GM23248 (cell line): ENCODE results near the gene SCAMP5. TPM values are rescaled to one million over a fixed set of nuclear protein-coding genes. Genes with fewer than 3 reads are reported as not detected.
A peak's percentile ranks its signal among the peaks of the same experiment; 100 is the strongest.

ENCODE experiments used
- DNase-seq: peaks from one replicate; pipeline ENCODE4 v3.0.0-alpha.2; 2015
- H2AFZ ChIP-seq: fragments of 200-600 bp; sonication (generic); 2 replicates; pipeline ENCODE4 v1.6.1; 2016; ENCODE audit warnings: antibody characterized with exemption
- H3F3A ChIP-seq: fragments of 200-600 bp; sonication (generic); 2 replicates; pipeline ENCODE4 v1.6.1; 2016; ENCODE audit warnings: mild to moderate bottlenecking, antibody characterized with exemption, mixed run types; ENCODE audit not compliant: insufficient read depth
- H3K27ac ChIP-seq: fragments of 200-600 bp; sonication (generic); 2 replicates; pipeline ENCODE4 v1.5.1; 2016; ENCODE audit warnings: mild to moderate bottlenecking
- H3K27me3 ChIP-seq: fragments of 200-600 bp; sonication (generic); replicated peaks from 2 replicates; pipeline ENCODE4 v1.6.1; 2016; ENCODE audit warnings: mild to moderate bottlenecking; ENCODE audit not compliant: insufficient read depth
- H3K36me3 ChIP-seq: fragments of 200-600 bp; sonication (generic); 2 replicates; pipeline ENCODE4 v1.6.1; 2016; ENCODE audit warnings: low read depth, mild to moderate bottlenecking
- H3K4me1 ChIP-seq: fragments of 200-600 bp; sonication (generic); 2 replicates; pipeline ENCODE4 v1.6.1; 2016; ENCODE audit warnings: mild to moderate bottlenecking; ENCODE audit not compliant: insufficient read depth
- H3K4me2 ChIP-seq: fragments of 200-600 bp; sonication (generic); one replicate; pipeline ENCODE4 v1.6.1; 2016; ENCODE audit warnings: mild to moderate bottlenecking; ENCODE audit not compliant: unreplicated experiment
- H3K4me3 ChIP-seq: fragments of 200-600 bp; sonication (generic); 2 replicates; pipeline ENCODE4 v1.5.1; 2016; ENCODE audit warnings: mild to moderate bottlenecking
- H3K79me2 ChIP-seq: fragments of 200-600 bp; sonication (generic); 2 replicates; pipeline ENCODE4 v1.6.1; 2016; ENCODE audit warnings: mild to moderate bottlenecking; ENCODE audit not compliant: insufficient read depth
- H3K9ac ChIP-seq: fragments of 200-600 bp; sonication (generic); 2 replicates; pipeline ENCODE4 v1.6.1; 2016; ENCODE audit warnings: mild to moderate bottlenecking
- H3K9me2 ChIP-seq: fragments of 200-600 bp; sonication (generic); 2 replicates; pipeline ENCODE4 v1.6.1; 2016; ENCODE audit warnings: mixed run types, mild to moderate bottlenecking, moderate library complexity; ENCODE audit not compliant: insufficient read depth
- H3K9me3 ChIP-seq: fragments of 200-600 bp; sonication (generic); one replicate; pipeline ENCODE4 v1.6.1; 2017; ENCODE audit warnings: low read depth
- H4K20me1 ChIP-seq: fragments of 200-600 bp; sonication (generic); 2 replicates; pipeline ENCODE4 v1.6.0; 2016; ENCODE audit not compliant: insufficient read depth
- EZH2 ChIP-seq: fragments of 200-600 bp; sonication (generic); IDR thresholded peaks from 2 replicates; pipeline ENCODE4 v1.6.1; 2018; ENCODE audit warnings: antibody characterized with exemption, mild to moderate bottlenecking; ENCODE audit not compliant: insufficient read depth, poor library complexity, severe bottlenecking
- EZH2phosphoT487 ChIP-seq: fragments of 200-600 bp; sonication (generic); IDR thresholded peaks from 2 replicates; pipeline ENCODE4 v1.6.1; 2018; ENCODE audit warnings: antibody characterized with exemption, moderate library complexity, mild to moderate bottlenecking, low read depth; ENCODE audit not compliant: insufficient read depth
- WGBS, 2 experiments: methylation state at CpG; one replicate each; pipeline ENCODE4 v1.1.6; 2015 to 2017; ENCODE audit warnings: low lambda C conversion rate in 2 of 2, low coverage in 1 of 2; ENCODE audit errors: missing lambda C conversion rate in 2 of 2; 5-methylcytosine and 5-hydroxymethylcytosine counted together
- in situ Hi-C: fragments of 300-500 bp; cut with MboI; formaldehyde crosslinking; loops from 2 replicates; pipeline ENCODE4 v1.15.0; 2020
- polyA plus RNA-seq: library from polyadenylated mRNA; unstranded; fragments of >200 nt; fragmentation: Nextera tagmentation; extraction: Ambion mirVana; gene quantifications from 2 replicates; pipeline ENCODE4 v1.2.1, GENCODE V29; 2016
- total RNA-seq: library from RNA; depleted of rRNA; stranded (reverse); fragments of >200 nt; shearing (Covaris generic); gene quantifications from 2 replicates; pipeline ENCODE4 v1.2.3, GENCODE V29; 2014

SCAMP5 gene
- total and polyA plus RNA-seq, 2 experiments from 2014 or later: 0.23 to 4.0 TPM

DNA sequence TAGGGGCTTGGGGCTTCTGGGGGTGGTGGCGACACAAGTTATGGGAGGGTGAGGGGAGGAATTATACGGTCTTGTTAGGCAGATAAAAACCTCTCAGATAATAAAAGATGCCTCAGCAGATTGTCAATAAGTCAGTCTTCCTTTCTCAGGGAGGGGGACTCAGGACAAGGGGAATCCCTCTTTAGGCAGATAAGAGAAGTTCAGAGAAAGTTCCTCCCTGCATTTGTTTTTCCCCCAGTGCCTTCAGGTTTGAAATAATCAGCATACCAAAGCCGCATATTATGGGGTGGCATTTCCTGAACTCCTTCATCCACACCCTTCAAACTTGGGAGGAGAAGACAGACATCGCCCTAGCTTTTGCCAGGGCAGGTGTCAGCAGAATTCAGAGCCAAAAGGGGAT is 36.5 kb downstream of the SCAMP5 start:
- TF ChIP-seq EZH2phosphoT487 (no peak), EZH2 (no peak)
- Histone ChIP-seq H3K79me2 (no peaks in the 10 kb centered on the region), H3K9ac (no peak overlapping the region), H3K4me2 (no peak overlapping the region), H3K4me3 (no peak overlapping the region), H3K9me2 (no peaks in the 10 kb centered on the region), H3K4me1 (peaks cover 16% of the 10 kb centered on the region), H3F3A (no peaks in the 10 kb centered on the region), H3K9me3 (no peaks in the 10 kb centered on the region), H3K27me3 (no peaks in the 10 kb centered on the region), H3K36me3 (no peaks in the 10 kb centered on the region), H2AFZ (no peak overlapping the region), H4K20me1 (no peaks in the 10 kb centered on the region), H3K27ac (no peak overlapping the region)
- in situ Hi-C loops: no loop called here
- DNase-seq: no peak
- 76 to 84% methylated on average over 4 of the region's 4 CpGs for WGBS, 2 experiments

DNA sequence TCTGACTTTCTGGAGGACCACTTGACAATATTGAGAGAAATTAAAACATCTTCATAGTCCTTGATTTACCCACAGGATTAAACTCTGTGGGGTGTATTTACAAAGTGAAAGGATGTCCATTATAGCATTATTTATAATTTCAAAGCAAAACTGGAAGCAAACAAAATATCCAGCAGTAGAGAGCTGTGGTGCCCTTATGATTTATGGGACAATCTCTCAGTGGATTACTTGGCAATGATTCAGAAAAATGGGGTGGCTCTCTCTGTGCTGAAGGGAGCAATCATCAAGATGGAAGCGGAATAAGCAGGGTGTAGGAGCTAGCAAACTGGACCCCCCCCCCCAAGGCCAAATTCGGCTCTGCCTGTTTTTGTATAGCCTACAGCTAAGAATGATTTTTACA is 37.0 kb downstream of the SCAMP5 start:
- H3K4me2 ChIP-seq: no peak overlapping the region
- no peaks in the 10 kb centered on the region for H4K20me1 ChIP-seq
- DNase-seq: no peak
- no peaks in the 10 kb centered on the region for H3K9me2 ChIP-seq
- no peaks in the 10 kb centered on the region for H3F3A ChIP-seq
- H3K9me3 ChIP-seq: no peaks in the 10 kb centered on the region
- no peak for TF ChIP-seq EZH2phosphoT487
- TF ChIP-seq EZH2: no peak
- no peaks in the 10 kb centered on the region for H3K36me3 ChIP-seq
- peaks cover 16% of the 10 kb centered on the region for H3K4me1 ChIP-seq
- in situ Hi-C loops: no loop called here
- H3K27ac ChIP-seq: no peak overlapping the region
- H3K4me3 ChIP-seq: no peak overlapping the region
- WGBS, 2 experiments: 100% methylated on average over 2 of the region's 2 CpGs
- H3K9ac ChIP-seq: no peak overlapping the region
- no peak overlapping the region for H2AFZ ChIP-seq
- no peaks in the 10 kb centered on the region for H3K27me3 ChIP-seq
- no peaks in the 10 kb centered on the region for H3K79me2 ChIP-seq

DNA sequence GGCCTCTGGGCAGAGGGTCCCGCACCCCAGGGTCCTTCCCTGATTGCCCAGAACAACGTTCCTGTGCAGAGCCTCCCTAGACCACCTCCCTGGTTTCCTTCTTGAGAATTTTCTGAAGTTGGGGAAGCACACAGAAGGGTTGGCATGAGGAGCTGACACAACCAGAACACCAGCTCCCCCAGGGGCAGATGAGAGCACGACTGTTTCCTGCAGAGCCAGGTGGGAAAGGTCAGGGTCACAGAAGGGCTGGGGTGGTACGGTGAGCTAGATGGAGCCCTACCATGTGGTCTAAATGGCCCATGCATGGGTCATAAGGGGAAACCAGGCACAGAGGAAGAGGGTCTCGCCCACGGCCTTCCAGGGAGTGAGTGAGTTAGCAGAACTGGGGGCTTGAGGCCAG is 38.4 kb downstream of the SCAMP5 start:
- Histone ChIP-seq H3K9me2 (no peaks in the 10 kb centered on the region), H3K36me3 (no peaks in the 10 kb centered on the region), H3K4me1 (peaks cover 16% of the 10 kb centered on the region), H3K4me3 (no peak overlapping the region), H2AFZ (no peak overlapping the region), H3K27ac (no peak overlapping the region), H4K20me1 (no peaks in the 10 kb centered on the region), H3F3A (no peaks in the 10 kb centered on the region), H3K9ac (no peak overlapping the region), H3K79me2 (no peaks in the 10 kb centered on the region), H3K4me2 (no peak overlapping the region), H3K9me3 (no peaks in the 10 kb centered on the region), H3K27me3 (no peaks in the 10 kb centered on the region)
- 82 to 90% methylated on average over 6 of the region's 6 CpGs for WGBS, 2 experiments
- no peak for DNase-seq
- TF ChIP-seq EZH2phosphoT487: no peak
- TF ChIP-seq EZH2: no peak
- in situ Hi-C loops: no loop called here

DNA sequence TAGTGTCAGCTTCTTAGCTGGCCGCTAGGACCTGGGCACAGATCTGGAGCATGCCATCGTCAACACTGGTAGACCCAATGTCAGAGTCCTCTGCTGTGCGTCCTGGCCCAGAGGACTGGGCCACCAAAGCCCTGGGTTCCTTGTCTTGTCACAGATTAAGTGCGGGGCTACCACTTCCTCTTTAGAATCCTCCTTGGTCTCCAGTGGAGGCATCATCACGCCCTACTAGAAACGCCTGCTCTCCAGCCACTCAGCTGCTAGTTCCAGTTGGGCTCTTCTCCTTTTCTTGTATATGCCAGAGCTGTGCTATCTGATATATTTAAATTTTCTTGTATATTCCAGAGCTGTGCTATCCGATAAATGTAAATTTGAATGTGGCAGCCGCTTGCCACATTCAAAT is 39.3 kb downstream of the SCAMP5 start:
- DNase-seq: no peak

DNA sequence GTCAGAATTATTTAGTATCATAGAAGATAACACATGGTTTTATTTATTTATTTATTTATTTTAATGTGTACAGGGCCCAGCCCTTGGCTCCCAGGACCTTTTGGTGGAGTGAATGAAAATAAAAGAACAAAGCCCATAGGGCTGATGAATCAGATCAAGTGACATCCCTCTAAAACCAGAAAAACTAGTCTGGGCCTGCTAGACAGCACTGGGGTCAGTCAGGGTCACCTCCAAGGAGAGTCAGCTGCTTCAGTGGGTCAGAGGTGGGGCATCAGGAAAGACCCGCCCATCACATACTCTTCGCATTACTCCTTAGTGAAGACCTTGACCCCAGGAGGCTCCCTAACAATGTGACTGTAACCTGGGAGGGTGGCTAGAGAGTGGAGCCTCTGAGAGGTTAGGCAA is 40.9 kb downstream of the SCAMP5 start:
- Histone ChIP-seq H3F3A (no peaks in the 10 kb centered on the region), H3K4me3 (no peak overlapping the region), H3K4me2 (no peak overlapping the region), H3K27ac (no peak overlapping the region), H3K9me2 (no peaks in the 10 kb centered on the region), H3K36me3 (no peaks in the 10 kb centered on the region), H4K20me1 (no peaks in the 10 kb centered on the region), H3K79me2 (no peaks in the 10 kb centered on the region), H3K27me3 (no peaks in the 10 kb centered on the region), H3K4me1 (peaks cover 7% of the 10 kb centered on the region; the same call in 1 of the 2 replicates), H2AFZ (no peak overlapping the region), H3K9me3 (no peaks in the 10 kb centered on the region), H3K9ac (no peak overlapping the region)
- TF ChIP-seq EZH2phosphoT487: no peak
- TF ChIP-seq EZH2: no peak
- in situ Hi-C loops: no loop called here
- DNase-seq: peak; percentile 30
- 94 to 96% methylated on average over 2 of the region's 2 CpGs for WGBS, 2 experiments

More for the DNA sequence above, 39.3 kb downstream of the SCAMP5 start:
- Histone ChIP-seq H3F3A (no peaks in the 10 kb centered on the region), H2AFZ (no peak overlapping the region), H3K4me2 (no peak overlapping the region), H3K4me3 (no peak overlapping the region), H4K20me1 (no peaks in the 10 kb centered on the region), H3K36me3 (no peaks in the 10 kb centered on the region), H3K9me3 (no peaks in the 10 kb centered on the region), H3K9ac (no peak overlapping the region), H3K27me3 (no peaks in the 10 kb centered on the region), H3K27ac (no peak overlapping the region), H3K9me2 (no peaks in the 10 kb centered on the region), H3K79me2 (no peaks in the 10 kb centered on the region), H3K4me1 (peaks cover 14% of the 10 kb centered on the region)
- in situ Hi-C loops: no loop called here
- WGBS, 2 experiments: 97 to 100% methylated on average over 8 of the region's 8 CpGs
- TF ChIP-seq EZH2 (no peak), EZH2phosphoT487 (no peak)
